ENCODE results near the gene SBF1. TPM values are rescaled to one million over a fixed set of nuclear protein-coding genes. Genes with fewer than 3 reads are reported as not detected.

Gene SBF1
- total RNA-seq, 1 donor from 2014 or later, result 55.8 TPM

- DNase-seq, result no peak
- TF ChIP-seq, protein P1, sequence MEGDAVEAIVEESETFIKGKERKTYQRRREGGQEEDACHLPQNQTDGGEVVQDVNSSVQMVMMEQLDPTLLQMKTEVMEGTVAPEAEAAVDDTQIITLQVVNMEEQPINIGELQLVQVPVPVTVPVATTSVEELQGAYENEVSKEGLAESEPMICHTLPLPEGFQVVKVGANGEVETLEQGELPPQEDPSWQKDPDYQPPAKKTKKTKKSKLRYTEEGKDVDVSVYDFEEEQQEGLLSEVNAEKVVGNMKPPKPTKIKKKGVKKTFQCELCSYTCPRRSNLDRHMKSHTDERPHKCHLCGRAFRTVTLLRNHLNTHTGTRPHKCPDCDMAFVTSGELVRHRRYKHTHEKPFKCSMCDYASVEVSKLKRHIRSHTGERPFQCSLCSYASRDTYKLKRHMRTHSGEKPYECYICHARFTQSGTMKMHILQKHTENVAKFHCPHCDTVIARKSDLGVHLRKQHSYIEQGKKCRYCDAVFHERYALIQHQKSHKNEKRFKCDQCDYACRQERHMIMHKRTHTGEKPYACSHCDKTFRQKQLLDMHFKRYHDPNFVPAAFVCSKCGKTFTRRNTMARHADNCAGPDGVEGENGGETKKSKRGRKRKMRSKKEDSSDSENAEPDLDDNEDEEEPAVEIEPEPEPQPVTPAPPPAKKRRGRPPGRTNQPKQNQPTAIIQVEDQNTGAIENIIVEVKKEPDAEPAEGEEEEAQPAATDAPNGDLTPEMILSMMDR (IDR thresholded peaks at IDR 0.05; ENCODE audit: borderline replicate concordance), result no peak
- no peak overlapping the region for H3K27ac ChIP-seq (replicated peaks)
Measured at GRCh38 chr22:50445880-50446707, 28.7 kb downstream of the SBF1 start.

GRCh38 chr22:50445071-50445879 lies 29.6 kb downstream of the SBF1 start:
- H3K36me3 ChIP-seq, result peaks cover 76% of the 10 kb centered on the region
- no peak for DNase-seq
- H3K9me3 ChIP-seq (replicated peaks), result no peaks in the 10 kb centered on the region
- H3K27me3 ChIP-seq (ENCODE audit: low read depth), result no peaks in the 10 kb centered on the region
- H3K4me1 ChIP-seq, result peaks cover 5% of the 10 kb centered on the region
- intact Hi-C loops (cut with micrococcal nuclease), result no loop called here
- no peak overlapping the region for H3K27ac ChIP-seq (replicated peaks)
- no peak overlapping the region for H3K4me3 ChIP-seq
- TF ChIP-seq, protein P1 (IDR thresholded peaks at IDR 0.05; ENCODE audit: borderline replicate concordance), result no peak

More at GRCh38 chr22:50445880-50446707, 28.7 kb downstream of the SBF1 start:
- H3K4me1 ChIP-seq, result peaks cover 5% of the 10 kb centered on the region
- no peaks in the 10 kb centered on the region for H3K27me3 ChIP-seq (ENCODE audit: low read depth)
- H3K4me3 ChIP-seq, result no peak overlapping the region
- intact Hi-C loops (cut with micrococcal nuclease), result no loop called here
- H3K9me3 ChIP-seq (replicated peaks), result no peaks in the 10 kb centered on the region
- H3K36me3 ChIP-seq, result peaks cover 74% of the 10 kb centered on the region

DNA sequence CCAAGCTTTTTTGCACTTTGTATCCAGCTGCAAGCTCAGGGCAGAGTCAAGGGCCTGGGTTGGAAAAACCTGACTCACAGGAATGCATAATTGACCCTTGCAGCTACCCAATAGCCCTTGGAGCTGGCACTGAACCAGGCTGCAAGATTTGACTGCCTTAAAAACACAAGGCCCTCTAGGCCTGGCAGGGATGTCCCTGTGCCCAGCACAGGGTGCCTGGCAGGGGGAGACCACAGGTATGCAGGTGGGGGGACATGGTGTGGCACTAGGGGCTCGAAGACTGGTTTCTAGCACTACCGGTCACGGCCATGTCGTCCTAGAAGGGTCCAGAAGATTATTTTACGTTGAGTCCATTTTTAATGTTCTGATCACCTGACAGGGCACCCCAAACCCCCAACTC lies 30.2 kb downstream of the SBF1 start:
- peaks cover 76% of the 10 kb centered on the region for H3K36me3 ChIP-seq
- H3K4me3 ChIP-seq, result no peak overlapping the region
- H3K27me3 ChIP-seq (ENCODE audit: low read depth), result no peaks in the 10 kb centered on the region
- H3K27ac ChIP-seq (replicated peaks), result no peak overlapping the region
- intact Hi-C loops (cut with micrococcal nuclease), result no loop called here
- peaks cover 5% of the 10 kb centered on the region for H3K4me1 ChIP-seq
- TF ChIP-seq, protein P1 (IDR thresholded peaks at IDR 0.05; ENCODE audit: borderline replicate concordance), result no peak
- DNase-seq, result no peak
- H3K9me3 ChIP-seq (replicated peaks), result no peaks in the 10 kb centered on the region

- Histone ChIP-seq H3K9me3 (replicated peaks) (no peaks in the 10 kb centered on the region), H3K4me3 (no peak overlapping the region), H3K4me1 (peaks cover 5% of the 10 kb centered on the region), H3K27ac (replicated peaks) (no peak overlapping the region), H3K36me3 (peaks cover 81% of the 10 kb centered on the region), H3K27me3 (ENCODE audit: low read depth) (no peaks in the 10 kb centered on the region)
- TF ChIP-seq, protein P1 (IDR thresholded peaks at IDR 0.05; ENCODE audit: borderline replicate concordance), result no peak
- intact Hi-C loops (cut with micrococcal nuclease), result no loop called here
- no peak for DNase-seq
Measured at GRCh38 chr22:50443801-50444625, 30.8 kb downstream of the SBF1 start.

- Histone ChIP-seq H3K9me3 (replicated peaks) (no peaks in the 10 kb centered on the region), H3K27me3 (ENCODE audit: low read depth) (no peaks in the 10 kb centered on the region), H3K4me1 (peaks cover 5% of the 10 kb centered on the region), H3K36me3 (peaks cover 82% of the 10 kb centered on the region), H3K4me3 (no peak overlapping the region), H3K27ac (replicated peaks) (no peak overlapping the region)
- intact Hi-C loops (cut with micrococcal nuclease), result no loop called here
- DNase-seq, result no peak
- TF ChIP-seq, protein P1 (IDR thresholded peaks at IDR 0.05; ENCODE audit: borderline replicate concordance), result no peak
Measured at GRCh38 chr22:50443197-50443596, 31.6 kb downstream of the SBF1 start.
